Measurements from ENCODE around the gene USO1.

USO1 gene

DNA sequence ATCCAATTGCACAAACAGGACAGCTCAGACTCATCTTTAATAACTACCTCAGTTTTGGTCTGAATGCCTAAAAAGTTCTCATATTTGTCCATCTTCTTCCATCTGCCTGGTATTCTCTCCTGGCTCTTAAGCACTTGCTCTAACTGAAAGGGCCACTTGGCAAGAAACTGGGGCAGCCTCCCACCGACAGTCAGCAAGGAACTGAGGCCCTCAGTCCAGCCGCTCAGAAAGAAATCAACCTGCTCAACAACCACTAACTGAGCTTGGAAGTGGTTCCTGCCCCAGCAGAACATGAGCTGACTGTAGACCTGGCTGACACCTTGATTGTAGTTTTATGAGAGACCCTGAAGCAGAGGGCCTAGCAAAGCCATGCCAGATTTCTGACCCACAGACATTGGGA is 93.5 kb downstream of the USO1 start:
- DNase-seq (ENCODE audit: low spot score), result no peak
- in situ Hi-C loops (cut with MboI; ENCODE audit: low sequenced_read_pairs, unreplicated experiment), result no loop called here
- TF ChIP-seq, protein P1, sequence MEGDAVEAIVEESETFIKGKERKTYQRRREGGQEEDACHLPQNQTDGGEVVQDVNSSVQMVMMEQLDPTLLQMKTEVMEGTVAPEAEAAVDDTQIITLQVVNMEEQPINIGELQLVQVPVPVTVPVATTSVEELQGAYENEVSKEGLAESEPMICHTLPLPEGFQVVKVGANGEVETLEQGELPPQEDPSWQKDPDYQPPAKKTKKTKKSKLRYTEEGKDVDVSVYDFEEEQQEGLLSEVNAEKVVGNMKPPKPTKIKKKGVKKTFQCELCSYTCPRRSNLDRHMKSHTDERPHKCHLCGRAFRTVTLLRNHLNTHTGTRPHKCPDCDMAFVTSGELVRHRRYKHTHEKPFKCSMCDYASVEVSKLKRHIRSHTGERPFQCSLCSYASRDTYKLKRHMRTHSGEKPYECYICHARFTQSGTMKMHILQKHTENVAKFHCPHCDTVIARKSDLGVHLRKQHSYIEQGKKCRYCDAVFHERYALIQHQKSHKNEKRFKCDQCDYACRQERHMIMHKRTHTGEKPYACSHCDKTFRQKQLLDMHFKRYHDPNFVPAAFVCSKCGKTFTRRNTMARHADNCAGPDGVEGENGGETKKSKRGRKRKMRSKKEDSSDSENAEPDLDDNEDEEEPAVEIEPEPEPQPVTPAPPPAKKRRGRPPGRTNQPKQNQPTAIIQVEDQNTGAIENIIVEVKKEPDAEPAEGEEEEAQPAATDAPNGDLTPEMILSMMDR (IDR thresholded peaks at IDR 0.05; ENCODE audit: borderline replicate concordance, control extremely low read depth, extremely low read depth, insufficient read depth, missing control alignments), result no peak

- in situ Hi-C loops (cut with MboI; ENCODE audit: low sequenced_read_pairs, unreplicated experiment), result no loop called here
- TF ChIP-seq, protein P1 (IDR thresholded peaks at IDR 0.05; ENCODE audit: borderline replicate concordance, control extremely low read depth, extremely low read depth, insufficient read depth, missing control alignments), result no peak
- DNase-seq (ENCODE audit: low spot score), result no peak
Measured at GRCh38 chr4:75819121-75819520, 94.7 kb downstream of the USO1 start.

DNA sequence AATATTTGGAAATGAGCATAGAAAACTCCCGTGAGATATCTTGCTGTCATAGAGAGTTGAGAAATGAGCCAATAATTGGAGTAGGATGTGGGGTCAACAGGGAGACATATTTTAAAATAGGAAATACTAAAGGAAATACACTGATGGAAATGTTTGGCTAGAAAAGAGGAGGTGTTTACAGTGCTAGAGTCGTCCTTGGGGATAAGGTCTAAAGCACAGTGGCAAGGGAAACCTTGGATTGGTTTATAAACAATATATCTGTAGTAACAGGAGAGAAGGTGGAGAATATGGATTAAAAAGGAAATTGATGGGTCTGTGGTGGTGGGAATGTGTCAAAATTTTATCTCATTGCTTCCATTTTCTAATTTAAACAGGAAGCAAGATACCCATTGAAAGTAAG is 95.8 kb downstream of the USO1 start:
- TF ChIP-seq, protein P1 (IDR thresholded peaks at IDR 0.05; ENCODE audit: borderline replicate concordance, control extremely low read depth, extremely low read depth, insufficient read depth, missing control alignments), result no peak
- in situ Hi-C loops (cut with MboI; ENCODE audit: low sequenced_read_pairs, unreplicated experiment), result no loop called here
- DNase-seq (ENCODE audit: low spot score), result no peak

DNA sequence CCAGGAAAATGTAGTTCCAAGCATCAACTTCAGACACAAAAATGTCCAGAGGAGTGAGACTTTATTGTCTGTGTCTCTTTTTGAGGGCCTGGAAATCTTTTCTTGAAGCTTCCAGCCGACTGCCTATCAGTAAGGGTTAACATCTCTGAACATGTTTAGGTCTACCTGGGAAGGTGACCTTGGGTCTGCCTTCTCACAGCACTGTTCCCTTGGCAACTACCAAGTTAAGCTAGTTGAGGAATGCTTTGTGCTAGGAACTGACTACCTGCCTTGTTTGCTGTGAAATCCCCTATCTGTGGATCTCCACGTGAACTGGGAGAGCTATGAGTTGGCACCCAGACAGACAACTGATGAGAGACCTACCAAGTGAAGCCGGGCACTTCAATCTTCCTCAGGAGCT is 96.3 kb downstream of the USO1 start:
- no peak for DNase-seq (ENCODE audit: low spot score)
- TF ChIP-seq, protein P1 (IDR thresholded peaks at IDR 0.05; ENCODE audit: borderline replicate concordance, control extremely low read depth, extremely low read depth, insufficient read depth, missing control alignments), result no peak
- in situ Hi-C loops (cut with MboI; ENCODE audit: low sequenced_read_pairs, unreplicated experiment), result no loop called here

DNA sequence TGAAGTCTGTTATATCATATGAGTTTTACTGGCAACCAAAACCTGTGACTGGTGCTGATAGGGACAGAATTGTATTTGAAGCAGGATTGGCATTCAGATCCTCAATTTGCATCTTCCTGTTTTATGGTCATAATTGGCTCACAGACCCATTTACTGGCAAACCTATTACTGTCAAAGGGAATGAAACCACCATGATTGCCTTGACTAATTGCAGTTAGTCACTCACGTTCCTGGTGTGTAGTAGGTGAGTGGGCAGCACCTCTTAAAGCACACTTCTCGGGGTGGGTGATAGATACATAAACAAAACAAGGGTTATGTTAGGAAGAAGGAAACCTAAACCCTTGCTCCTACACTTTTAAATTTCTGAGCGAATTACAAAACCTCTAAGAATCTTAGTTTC is 96.8 kb downstream of the USO1 start:
- TF ChIP-seq, protein P1 (IDR thresholded peaks at IDR 0.05; ENCODE audit: borderline replicate concordance, control extremely low read depth, extremely low read depth, insufficient read depth, missing control alignments), result no peak
- no peak for DNase-seq (ENCODE audit: low spot score)
- in situ Hi-C loops (cut with MboI; ENCODE audit: low sequenced_read_pairs, unreplicated experiment), result no loop called here

GRCh38 chr4:75821966-75822365 is 97.6 kb downstream of the USO1 start:
- DNase-seq (ENCODE audit: low spot score), result no peak
- in situ Hi-C loops (cut with MboI; ENCODE audit: low sequenced_read_pairs, unreplicated experiment), result no loop called here
- TF ChIP-seq, protein P1 (IDR thresholded peaks at IDR 0.05; ENCODE audit: borderline replicate concordance, control extremely low read depth, extremely low read depth, insufficient read depth, missing control alignments), result no peak

DNA sequence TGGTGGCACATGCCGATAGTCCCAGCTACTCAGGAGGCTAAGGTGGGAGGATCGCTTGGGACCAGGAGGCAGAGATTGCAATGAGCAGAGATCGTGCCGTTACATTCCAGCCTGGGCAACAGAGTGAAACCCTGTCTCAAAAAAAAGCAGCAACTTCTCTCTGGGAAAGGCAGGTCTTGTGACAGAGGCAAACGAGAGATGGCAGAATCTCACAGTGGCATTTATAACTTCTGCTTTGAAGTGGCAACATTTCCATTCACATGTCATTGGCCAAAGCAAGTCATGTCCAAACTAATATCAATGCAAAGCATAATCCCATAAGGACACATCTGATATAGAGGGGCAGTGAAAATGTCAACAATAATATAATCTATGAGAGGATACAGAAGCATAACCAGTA is 98.0 kb downstream of the USO1 start:
- in situ Hi-C loops (cut with MboI; ENCODE audit: low sequenced_read_pairs, unreplicated experiment), result no loop called here
- TF ChIP-seq, protein P1 (IDR thresholded peaks at IDR 0.05; ENCODE audit: borderline replicate concordance, control extremely low read depth, extremely low read depth, insufficient read depth, missing control alignments), result no peak
- no peak for DNase-seq (ENCODE audit: low spot score)
